ENCODE measurements around the gene ERMP1.

The ERMP1 gene

DNA sequence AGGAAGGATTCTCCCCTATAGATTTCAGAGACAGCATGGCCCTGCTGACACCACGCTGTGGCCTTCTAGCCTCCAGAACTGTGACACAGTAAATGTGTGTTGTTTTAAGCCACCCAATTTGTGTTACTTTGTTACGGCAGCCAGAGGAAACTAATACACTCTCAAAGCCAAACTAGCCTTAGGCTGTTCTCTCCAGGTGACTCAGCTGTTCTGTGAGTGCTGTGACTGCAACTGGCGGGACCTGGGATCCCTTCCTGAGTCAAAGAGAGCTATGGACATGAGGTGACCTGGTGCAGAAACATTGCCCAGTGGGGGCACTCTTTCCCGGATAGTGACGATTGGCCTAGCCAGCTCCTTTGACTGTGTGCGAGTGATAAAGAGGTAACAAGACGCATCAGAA is 43.8 kb upstream of the ERMP1 start:
- TF ChIP-seq, protein P1, sequence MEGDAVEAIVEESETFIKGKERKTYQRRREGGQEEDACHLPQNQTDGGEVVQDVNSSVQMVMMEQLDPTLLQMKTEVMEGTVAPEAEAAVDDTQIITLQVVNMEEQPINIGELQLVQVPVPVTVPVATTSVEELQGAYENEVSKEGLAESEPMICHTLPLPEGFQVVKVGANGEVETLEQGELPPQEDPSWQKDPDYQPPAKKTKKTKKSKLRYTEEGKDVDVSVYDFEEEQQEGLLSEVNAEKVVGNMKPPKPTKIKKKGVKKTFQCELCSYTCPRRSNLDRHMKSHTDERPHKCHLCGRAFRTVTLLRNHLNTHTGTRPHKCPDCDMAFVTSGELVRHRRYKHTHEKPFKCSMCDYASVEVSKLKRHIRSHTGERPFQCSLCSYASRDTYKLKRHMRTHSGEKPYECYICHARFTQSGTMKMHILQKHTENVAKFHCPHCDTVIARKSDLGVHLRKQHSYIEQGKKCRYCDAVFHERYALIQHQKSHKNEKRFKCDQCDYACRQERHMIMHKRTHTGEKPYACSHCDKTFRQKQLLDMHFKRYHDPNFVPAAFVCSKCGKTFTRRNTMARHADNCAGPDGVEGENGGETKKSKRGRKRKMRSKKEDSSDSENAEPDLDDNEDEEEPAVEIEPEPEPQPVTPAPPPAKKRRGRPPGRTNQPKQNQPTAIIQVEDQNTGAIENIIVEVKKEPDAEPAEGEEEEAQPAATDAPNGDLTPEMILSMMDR (IDR thresholded peaks at IDR 0.05; ENCODE audit: low read depth, low read length, poor library complexity, severe bottlenecking), result no peak
- TF ChIP-seq EZH2phosphoT487 (IDR thresholded peaks at IDR 0.05; ENCODE audit: borderline replicate concordance, low read length), result no peak
- no peaks in the 10 kb centered on the region for H3K4me1 ChIP-seq (ENCODE audit: control insufficient read depth, low read length)
- H3K4me3 ChIP-seq (ENCODE audit: low read length), result no peak overlapping the region
- no peaks in the 10 kb centered on the region for H3K9me2 ChIP-seq (replicated peaks; ENCODE audit: control insufficient read depth, low read length)
- no peaks in the 10 kb centered on the region for H3K79me2 ChIP-seq (ENCODE audit: control insufficient read depth, low read length)
- H3K27me3 ChIP-seq (ENCODE audit: control insufficient read depth, low read length), result no peaks in the 10 kb centered on the region
- no peak overlapping the region for H3K27ac ChIP-seq (ENCODE audit: low read depth, low read length)
- H3F3A ChIP-seq (ENCODE audit: control insufficient read depth, insufficient read depth), result no peaks in the 10 kb centered on the region
- no peak overlapping the region for H3K4me2 ChIP-seq (ENCODE audit: low read length)
- no peaks in the 10 kb centered on the region for H4K20me1 ChIP-seq (ENCODE audit: control insufficient read depth, insufficient read depth, low read depth, low read length)
- no peaks in the 10 kb centered on the region for H3K36me3 ChIP-seq (ENCODE audit: control insufficient read depth, low read length)
- H3K9me3 ChIP-seq (ENCODE audit: control insufficient read depth, insufficient read depth, low read length), result no peaks in the 10 kb centered on the region

DNA sequence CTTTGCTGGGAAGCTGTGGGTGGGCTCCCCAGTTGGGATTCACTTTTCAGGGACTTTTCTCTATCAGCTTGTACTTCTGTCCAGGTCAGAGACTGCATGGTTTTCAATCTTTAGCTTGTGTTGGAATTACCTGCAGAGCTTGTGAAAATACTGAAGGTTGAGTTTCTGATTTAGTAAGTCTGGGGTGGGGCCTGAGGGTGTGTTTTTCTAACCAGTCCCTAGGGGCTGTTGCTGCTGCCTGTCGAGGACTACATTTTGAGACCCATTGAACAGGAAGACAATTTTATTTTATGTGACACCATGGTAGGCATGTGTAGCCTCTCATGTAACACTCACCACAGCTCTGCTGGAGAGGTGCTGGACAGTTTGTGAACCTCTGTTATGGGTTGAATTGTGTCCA is 43.1 kb upstream of the ERMP1 start:
- H3K27me3 ChIP-seq (ENCODE audit: control insufficient read depth, low read length), result no peaks in the 10 kb centered on the region
- H3K27ac ChIP-seq (ENCODE audit: low read depth, low read length), result no peak overlapping the region
- no peaks in the 10 kb centered on the region for H3K9me3 ChIP-seq (ENCODE audit: control insufficient read depth, insufficient read depth, low read length)
- H3K79me2 ChIP-seq (ENCODE audit: control insufficient read depth, low read length), result no peaks in the 10 kb centered on the region
- no peaks in the 10 kb centered on the region for H4K20me1 ChIP-seq (ENCODE audit: control insufficient read depth, insufficient read depth, low read depth, low read length)
- TF ChIP-seq EZH2phosphoT487 (IDR thresholded peaks at IDR 0.05; ENCODE audit: borderline replicate concordance, low read length), result no peak
- TF ChIP-seq, protein P1 (IDR thresholded peaks at IDR 0.05; ENCODE audit: low read depth, low read length, poor library complexity, severe bottlenecking), result no peak
- H3F3A ChIP-seq (ENCODE audit: control insufficient read depth, insufficient read depth), result no peaks in the 10 kb centered on the region
- no peak overlapping the region for H3K4me2 ChIP-seq (ENCODE audit: low read length)
- no peak overlapping the region for H3K4me3 ChIP-seq (ENCODE audit: low read length)
- H3K4me1 ChIP-seq (ENCODE audit: control insufficient read depth, low read length), result no peaks in the 10 kb centered on the region
- H3K36me3 ChIP-seq (ENCODE audit: control insufficient read depth, low read length), result no peaks in the 10 kb centered on the region
- H3K9me2 ChIP-seq (replicated peaks; ENCODE audit: control insufficient read depth, low read length), result no peaks in the 10 kb centered on the region

DNA sequence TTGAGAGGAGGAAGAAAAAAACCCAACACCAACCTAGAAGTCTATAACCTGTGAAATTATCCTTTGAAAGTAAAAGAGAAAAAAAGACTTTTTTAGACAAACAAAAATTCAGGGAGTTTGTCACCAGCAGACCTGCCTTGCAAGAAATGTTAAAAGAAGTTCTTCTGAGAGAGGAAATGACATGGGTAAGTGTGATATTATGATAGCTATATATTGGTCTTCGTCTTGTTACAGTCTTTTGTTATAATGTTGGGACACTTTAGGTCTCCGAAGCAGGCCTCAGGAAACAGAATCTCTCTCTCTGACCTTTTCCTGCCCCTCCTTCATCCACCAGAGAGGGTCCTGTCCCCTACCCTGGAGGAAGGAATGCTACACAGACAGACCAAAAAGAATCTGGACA is 41.1 kb upstream of the ERMP1 start:
- H4K20me1 ChIP-seq (ENCODE audit: control insufficient read depth, insufficient read depth, low read depth, low read length), result no peaks in the 10 kb centered on the region
- H3K4me3 ChIP-seq (ENCODE audit: low read length), result no peak overlapping the region
- H3F3A ChIP-seq (ENCODE audit: control insufficient read depth, insufficient read depth), result no peaks in the 10 kb centered on the region
- no peaks in the 10 kb centered on the region for H3K4me1 ChIP-seq (ENCODE audit: control insufficient read depth, low read length)
- H3K27me3 ChIP-seq (ENCODE audit: control insufficient read depth, low read length), result no peaks in the 10 kb centered on the region
- no peak overlapping the region for H3K4me2 ChIP-seq (ENCODE audit: low read length)
- no peaks in the 10 kb centered on the region for H3K36me3 ChIP-seq (ENCODE audit: control insufficient read depth, low read length)
- TF ChIP-seq EZH2phosphoT487 (IDR thresholded peaks at IDR 0.05; ENCODE audit: borderline replicate concordance, low read length), result no peak
- TF ChIP-seq, protein P1 (IDR thresholded peaks at IDR 0.05; ENCODE audit: low read depth, low read length, poor library complexity, severe bottlenecking), result no peak
- no peaks in the 10 kb centered on the region for H3K9me2 ChIP-seq (replicated peaks; ENCODE audit: control insufficient read depth, low read length)
- H3K79me2 ChIP-seq (ENCODE audit: control insufficient read depth, low read length), result no peaks in the 10 kb centered on the region
- H3K9me3 ChIP-seq (ENCODE audit: control insufficient read depth, insufficient read depth, low read length), result no peaks in the 10 kb centered on the region
- no peak overlapping the region for H3K27ac ChIP-seq (ENCODE audit: low read depth, low read length)

DNA sequence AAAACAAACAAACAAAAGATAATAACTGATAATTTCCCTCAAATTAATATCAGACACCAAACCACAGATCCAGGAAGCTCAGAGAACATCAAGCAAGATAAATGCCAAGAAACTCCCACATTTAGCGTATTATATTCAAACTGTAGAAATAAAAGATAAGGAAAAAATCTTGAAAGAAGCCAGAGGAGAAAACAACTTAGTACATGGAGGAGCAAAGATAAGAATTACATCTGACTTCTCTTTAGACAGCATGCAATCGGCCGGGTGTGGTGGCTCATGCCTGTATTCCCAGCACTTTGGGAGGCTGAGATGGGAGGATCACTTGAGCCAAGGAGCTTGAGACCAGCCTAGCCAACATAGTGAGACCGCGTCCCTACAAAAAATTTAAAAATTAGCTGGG is 40.5 kb upstream of the ERMP1 start:
- H3K79me2 ChIP-seq (ENCODE audit: control insufficient read depth, low read length), result no peaks in the 10 kb centered on the region
- no peak overlapping the region for H3K27ac ChIP-seq (ENCODE audit: low read depth, low read length)
- H3K4me1 ChIP-seq (ENCODE audit: control insufficient read depth, low read length), result no peaks in the 10 kb centered on the region
- TF ChIP-seq, protein P1 (IDR thresholded peaks at IDR 0.05; ENCODE audit: low read depth, low read length, poor library complexity, severe bottlenecking), result no peak
- no peak for TF ChIP-seq EZH2phosphoT487 (IDR thresholded peaks at IDR 0.05; ENCODE audit: borderline replicate concordance, low read length)
- H4K20me1 ChIP-seq (ENCODE audit: control insufficient read depth, insufficient read depth, low read depth, low read length), result no peaks in the 10 kb centered on the region
- H3K9me2 ChIP-seq (replicated peaks; ENCODE audit: control insufficient read depth, low read length), result no peaks in the 10 kb centered on the region
- H3F3A ChIP-seq (ENCODE audit: control insufficient read depth, insufficient read depth), result no peaks in the 10 kb centered on the region
- no peaks in the 10 kb centered on the region for H3K27me3 ChIP-seq (ENCODE audit: control insufficient read depth, low read length)
- H3K9me3 ChIP-seq (ENCODE audit: control insufficient read depth, insufficient read depth, low read length), result no peaks in the 10 kb centered on the region
- H3K36me3 ChIP-seq (ENCODE audit: control insufficient read depth, low read length), result no peaks in the 10 kb centered on the region
- no peak overlapping the region for H3K4me2 ChIP-seq (ENCODE audit: low read length)
- H3K4me3 ChIP-seq (ENCODE audit: low read length), result no peak overlapping the region

Measured in DOHH2 (cell line).